ENCODE results near the gene ABCC3.
A peak's percentile ranks its signal among the peaks of the same experiment; 100 is the strongest.
"Not testable (repeated sequence)": the region's sequence is repeated elsewhere in the genome, so short reads cannot be mapped to it uniquely, and the experiment has no call there.

ABCC3 gene

DNA sequence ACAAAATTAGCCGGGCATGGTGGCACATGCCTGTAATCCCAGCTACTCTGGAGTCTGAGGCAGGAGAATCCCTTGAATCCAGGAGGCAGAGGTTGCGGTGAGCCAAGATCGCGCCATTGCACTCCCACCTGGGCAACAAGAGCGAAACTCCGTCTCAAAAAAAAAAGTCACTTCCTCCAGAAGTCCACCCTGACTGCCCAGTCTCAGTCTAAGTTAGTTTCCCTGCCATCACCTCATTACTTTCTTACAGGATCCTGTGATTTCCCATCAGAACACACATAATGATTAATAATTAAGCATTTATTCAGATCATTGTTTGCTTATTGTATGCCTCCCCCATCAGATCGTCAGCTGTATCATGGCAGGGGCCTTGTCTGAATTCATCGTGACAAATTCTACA lies 31.6 kb downstream of the ABCC3 start:
- DNase-seq (ENCODE audit: low read depth, low spot score): no peak

DNA sequence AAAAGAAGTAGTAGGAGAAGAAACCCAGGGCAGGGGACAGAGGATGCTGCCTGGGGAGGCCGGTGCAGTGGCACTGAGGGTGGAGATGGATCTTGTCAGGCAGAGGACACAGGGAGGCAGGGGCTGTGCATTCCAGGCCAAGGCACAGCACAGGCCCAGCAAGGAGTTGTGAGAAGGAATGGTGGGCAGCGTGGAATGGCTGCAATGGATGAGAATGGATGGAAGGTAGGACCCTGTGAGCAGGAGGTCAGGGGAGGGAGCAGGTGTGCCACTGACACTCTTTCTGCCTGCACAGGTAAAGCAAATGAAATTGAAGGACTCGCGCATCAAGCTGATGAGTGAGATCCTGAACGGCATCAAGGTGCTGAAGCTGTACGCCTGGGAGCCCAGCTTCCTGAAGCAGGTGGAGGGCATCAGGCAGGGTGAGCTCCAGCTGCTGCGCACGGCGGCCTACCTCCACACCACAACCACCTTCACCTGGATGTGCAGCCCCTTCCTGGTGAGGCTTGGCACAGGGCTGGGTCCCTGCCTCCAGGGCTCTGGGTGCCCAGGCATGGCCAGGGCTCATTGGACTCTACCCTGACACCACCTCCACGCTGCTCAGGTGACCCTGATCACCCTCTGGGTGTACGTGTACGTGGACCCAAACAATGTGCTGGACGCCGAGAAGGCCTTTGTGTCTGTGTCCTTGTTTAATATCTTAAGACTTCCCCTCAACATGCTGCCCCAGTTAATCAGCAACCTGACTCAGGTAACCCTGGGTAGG lies 32.8 kb downstream of the ABCC3 start:
- no peak for DNase-seq (ENCODE audit: low read depth, low spot score)

DNA sequence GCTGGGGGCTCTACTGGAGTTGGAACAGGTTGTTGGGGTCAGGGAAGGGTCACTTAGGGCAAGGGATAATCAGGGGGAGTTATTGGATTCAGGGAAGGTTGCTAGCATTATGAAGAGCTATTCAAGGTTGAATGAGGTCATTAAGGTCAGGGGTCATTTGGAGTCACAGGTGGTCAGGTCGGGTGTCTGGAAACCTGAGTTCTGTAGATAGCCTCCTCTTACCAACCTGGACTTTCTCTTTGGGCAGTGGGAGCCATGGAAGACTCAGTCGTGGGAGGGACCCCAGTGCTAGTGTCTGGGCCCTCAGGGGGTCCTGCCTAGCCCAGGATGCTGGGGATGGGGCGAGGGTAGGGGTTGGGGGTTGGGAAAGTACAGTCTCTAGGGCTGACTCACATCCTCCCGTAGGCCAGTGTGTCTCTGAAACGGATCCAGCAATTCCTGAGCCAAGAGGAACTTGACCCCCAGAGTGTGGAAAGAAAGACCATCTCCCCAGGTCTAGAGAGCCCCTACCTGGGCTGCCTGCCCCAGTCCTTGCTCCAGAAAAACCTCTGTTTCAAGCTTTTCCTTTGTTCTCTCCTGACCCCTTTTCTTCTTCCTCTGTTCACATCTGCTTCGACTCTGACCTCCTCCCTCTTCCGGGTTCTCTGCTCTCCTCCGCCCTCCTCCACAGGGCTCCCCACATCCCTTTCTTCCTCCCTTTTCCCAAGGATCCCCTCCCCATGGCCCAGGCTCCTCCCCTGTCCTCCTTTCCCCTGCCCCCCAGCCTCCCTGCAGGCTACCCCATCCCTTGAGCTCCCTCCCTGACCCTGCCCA lies 33.5 kb downstream of the ABCC3 start:
- DNase-seq (ENCODE audit: low read depth, low spot score): peak; percentile 41

DNA sequence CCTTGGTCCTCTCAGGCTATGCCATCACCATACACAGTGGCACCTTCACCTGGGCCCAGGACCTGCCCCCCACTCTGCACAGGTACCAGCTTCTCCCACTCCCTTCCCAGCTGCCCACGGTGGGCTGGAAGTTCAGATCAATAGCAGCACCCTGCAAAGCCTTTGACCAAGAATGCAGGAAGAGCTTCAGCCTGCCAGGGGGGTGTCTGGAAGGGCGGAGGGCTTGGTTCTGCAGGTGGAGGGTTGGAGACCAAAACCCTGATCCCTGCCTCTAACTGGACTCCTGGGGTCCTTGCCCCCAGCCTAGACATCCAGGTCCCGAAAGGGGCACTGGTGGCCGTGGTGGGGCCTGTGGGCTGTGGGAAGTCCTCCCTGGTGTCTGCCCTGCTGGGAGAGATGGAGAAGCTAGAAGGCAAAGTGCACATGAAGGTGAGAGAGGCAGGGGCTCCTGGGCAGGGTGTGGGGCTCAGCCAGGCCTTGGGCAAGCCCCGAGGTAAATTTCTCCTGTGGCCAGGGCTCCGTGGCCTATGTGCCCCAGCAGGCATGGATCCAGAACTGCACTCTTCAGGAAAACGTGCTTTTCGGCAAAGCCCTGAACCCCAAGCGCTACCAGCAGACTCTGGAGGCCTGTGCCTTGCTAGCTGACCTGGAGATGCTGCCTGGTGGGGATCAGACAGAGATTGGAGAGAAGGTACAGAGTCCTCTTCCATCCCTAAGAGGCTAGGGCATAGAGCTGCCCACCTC lies 34.3 kb downstream of the ABCC3 start:
- no peak for DNase-seq (ENCODE audit: low read depth, low spot score)

DNA sequence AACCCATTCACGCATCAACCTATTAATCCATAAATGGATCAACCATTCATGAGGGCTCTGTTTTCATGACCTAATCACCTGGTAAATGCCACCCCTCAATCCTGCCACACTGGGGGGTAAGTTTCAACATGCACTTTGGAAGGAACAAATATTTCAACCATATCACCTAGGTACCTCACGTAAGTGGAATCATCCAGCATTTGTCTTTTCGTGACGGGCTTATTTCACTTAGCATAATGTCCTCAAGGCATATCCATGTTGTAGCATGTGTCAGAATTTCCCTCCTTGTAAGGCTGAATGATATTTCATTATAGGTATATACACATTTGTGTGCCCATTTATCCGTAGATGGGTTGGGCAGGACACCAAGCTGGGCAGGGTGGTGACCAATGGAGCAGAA lies 37.4 kb downstream of the ABCC3 start:
- no peak for DNase-seq (ENCODE audit: low read depth, low spot score)

DNA sequence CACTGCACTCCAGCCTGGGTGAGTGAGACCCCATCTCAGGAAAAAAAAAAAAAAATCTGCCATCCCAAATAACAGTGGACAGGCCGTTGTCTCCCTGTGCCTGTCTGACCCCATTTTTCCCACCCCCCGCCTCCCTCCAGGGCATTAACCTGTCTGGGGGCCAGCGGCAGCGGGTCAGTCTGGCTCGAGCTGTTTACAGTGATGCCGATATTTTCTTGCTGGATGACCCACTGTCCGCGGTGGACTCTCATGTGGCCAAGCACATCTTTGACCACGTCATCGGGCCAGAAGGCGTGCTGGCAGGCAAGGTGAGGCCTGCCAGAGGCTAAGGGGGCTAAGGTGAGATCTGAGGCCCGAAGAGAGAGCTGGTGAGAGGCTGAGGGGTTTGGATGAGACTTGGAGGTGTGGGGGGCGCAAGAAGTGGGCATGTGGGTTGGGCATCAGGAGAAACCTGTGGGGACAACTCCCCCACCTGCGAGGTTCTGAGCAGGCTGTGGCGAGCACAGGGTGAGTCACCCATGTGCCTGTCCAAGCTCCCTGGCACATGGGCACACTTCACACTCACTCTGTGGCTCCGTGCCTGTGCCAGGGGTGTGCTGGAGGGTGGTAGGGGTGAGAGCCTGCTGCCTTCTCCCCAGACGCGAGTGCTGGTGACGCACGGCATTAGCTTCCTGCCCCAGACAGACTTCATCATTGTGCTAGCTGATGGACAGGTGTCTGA lies 38.3 kb downstream of the ABCC3 start:
- DNase-seq (ENCODE audit: low read depth, low spot score): peak; percentile 42

DNA sequence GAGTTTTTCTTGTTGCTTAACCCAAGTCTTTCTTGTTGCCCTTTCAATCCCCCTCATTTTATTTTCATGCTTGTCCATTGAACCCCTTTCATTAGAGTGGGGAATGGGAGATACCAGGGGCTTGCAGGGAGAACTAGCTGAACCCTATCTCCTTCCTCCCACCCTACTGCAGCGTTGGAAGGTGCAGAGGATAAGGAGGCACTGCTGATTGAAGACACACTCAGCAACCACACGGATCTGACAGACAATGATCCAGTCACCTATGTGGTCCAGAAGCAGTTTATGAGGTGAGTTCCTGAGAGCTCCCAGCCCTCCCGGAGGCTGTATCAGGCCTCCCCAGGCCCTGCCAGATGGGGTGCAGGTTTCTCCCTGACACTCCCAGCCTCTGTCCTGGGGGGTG lies 40.5 kb downstream of the ABCC3 start:
- DNase-seq (ENCODE audit: low read depth, low spot score): no peak

DNA sequence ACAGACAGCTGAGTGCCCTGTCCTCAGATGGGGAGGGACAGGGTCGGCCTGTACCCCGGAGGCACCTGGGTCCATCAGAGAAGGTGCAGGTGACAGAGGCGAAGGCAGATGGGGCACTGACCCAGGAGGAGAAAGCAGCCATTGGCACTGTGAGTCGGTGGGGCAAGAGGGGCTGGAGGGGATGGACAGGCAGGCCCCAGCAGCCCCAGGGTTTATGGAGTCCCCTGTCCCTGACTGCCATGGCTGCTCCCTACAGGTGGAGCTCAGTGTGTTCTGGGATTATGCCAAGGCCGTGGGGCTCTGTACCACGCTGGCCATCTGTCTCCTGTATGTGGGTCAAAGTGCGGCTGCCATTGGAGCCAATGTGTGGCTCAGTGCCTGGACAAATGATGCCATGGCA lies 40.9 kb downstream of the ABCC3 start:
- no peak for DNase-seq (ENCODE audit: low read depth, low spot score)

DNA sequence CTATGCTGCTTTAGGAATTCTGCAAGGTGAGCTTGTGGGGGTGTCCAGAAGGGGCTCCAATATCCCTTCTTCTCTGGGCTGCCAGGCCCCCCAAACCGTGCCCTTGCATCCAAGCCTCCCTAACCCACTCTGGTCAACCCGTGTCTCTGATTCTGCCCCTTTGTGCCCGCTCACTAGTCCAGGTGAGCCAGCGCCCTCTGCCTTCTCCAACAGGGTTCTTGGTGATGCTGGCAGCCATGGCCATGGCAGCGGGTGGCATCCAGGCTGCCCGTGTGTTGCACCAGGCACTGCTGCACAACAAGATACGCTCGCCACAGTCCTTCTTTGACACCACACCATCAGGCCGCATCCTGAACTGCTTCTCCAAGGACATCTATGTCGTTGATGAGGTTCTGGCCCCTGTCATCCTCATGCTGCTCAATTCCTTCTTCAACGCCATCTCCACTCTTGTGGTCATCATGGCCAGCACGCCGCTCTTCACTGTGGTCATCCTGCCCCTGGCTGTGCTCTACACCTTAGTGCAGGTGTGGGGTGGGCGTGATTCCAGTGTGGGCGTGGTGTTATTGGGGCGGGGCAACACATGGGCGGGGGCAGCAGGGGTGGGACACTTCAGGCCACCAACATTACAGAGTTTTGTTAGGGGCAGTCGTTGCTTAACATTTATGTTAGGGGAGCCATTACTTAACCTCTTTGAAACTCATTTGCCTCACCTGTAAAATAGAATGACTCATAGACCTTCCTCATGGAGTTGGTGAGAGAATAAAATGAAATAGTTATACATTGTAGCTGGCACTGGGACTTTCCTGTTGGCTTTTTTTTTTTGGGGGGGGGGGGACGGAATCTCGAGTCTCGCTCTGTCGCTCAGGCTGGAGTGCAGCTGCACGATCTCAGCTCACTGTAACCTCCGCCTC lies 41.6 kb downstream of the ABCC3 start:
- DNase-seq (ENCODE audit: low read depth, low spot score): no peak

DNA sequence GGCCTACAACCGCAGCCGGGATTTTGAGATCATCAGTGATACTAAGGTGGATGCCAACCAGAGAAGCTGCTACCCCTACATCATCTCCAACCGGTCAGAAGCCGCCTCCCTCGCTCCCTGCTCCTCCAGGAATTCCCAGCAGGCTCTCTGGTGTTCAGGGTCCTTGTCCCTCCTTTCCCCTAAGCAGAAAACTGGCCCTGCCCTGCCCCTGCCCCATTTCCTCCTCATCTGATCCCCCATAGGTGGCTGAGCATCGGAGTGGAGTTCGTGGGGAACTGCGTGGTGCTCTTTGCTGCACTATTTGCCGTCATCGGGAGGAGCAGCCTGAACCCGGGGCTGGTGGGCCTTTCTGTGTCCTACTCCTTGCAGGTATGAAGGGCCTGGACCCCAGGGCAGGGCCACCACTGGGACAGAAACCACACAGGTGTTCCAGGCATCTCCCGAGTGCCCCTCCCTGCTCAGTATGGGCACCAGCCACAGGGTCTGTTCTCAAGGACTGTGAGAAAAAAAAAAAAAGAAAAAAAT lies 43.2 kb downstream of the ABCC3 start:
- DNase-seq (ENCODE audit: low read depth, low spot score): no peak

DNA sequence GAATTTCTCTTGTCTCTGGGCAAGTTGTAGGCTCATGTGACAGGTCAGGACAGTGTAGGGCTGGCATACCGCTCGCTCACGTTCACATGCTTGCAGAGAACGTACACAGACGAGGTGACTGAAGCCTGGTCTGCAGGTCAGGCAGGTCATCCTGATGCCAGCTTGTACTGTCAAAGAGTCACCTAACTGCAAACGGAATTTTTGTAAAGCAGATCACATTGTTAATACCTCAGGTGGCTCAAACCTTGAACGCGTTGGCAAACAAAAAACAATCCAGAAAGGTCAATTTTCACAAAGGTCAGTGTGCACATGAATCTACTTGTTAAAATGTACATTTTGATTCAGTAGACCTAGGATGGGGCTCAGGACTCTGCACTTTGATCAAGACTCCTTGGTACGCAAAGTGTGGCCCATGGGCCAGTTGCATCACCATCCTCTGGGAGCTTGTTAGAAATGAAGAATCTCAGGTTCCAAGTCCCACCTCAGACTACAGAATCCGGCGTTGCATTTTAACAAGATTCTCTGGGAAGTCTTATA lies 44.4 kb downstream of the ABCC3 start:
- DNase-seq (ENCODE audit: low read depth, low spot score): no peak

DNA sequence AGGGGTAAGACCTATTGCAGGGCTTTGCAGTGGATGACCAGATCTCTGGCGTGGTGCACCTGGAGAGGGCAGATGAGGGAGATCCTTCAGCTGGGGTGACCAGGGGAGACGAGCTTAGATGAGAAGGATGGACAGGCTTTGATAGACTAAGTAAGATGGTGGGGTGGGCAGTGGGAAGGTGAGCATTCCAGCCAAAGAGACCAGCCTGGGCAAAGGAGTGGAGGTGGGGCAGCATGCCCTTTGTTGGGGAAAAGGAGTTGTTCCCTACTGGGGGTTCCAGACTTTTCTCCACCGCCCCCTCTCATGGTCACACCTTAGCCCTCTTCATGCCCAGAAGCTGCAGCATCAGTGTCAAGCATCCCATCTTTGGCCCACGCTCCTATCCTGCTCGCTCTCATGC lies 45.4 kb downstream of the ABCC3 start:
- no peak for DNase-seq (ENCODE audit: low read depth, low spot score)

DNA sequence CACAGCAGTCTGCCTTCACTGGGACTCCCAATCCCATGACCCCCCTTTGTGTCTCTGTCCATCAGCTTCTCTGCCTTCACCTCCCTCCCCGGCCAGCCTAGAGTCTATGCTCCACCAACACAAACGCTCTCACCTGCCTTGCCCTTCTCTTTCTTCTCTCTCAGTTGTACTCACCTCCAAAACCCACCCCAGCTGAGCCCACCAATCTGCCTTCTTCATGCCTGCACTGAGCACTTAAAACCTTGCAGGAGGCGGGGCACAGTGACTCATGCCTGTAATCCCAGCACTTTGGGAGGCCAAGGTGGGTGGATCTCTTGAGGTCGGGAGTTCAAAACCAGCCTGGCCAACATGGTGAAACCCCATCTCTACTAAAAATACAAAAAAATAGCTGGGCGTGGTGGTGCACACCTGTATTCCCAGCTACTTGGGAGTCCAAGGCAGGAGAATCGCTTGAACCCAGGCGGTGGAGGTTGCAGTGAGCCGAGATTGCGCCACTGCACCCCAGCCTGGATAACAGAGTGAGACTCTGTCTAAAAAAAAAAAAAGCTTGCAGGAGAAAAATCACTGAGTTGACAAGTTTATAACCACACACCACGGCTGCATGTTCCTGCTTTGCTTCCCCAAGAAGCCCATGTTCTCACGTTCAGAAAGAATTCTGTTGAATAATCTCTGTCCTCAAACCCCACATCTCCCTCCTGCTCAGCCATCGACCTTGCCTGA lies 46.0 kb downstream of the ABCC3 start:
- not testable (repeated sequence) for DNase-seq (ENCODE audit: low read depth, low spot score)

DNA sequence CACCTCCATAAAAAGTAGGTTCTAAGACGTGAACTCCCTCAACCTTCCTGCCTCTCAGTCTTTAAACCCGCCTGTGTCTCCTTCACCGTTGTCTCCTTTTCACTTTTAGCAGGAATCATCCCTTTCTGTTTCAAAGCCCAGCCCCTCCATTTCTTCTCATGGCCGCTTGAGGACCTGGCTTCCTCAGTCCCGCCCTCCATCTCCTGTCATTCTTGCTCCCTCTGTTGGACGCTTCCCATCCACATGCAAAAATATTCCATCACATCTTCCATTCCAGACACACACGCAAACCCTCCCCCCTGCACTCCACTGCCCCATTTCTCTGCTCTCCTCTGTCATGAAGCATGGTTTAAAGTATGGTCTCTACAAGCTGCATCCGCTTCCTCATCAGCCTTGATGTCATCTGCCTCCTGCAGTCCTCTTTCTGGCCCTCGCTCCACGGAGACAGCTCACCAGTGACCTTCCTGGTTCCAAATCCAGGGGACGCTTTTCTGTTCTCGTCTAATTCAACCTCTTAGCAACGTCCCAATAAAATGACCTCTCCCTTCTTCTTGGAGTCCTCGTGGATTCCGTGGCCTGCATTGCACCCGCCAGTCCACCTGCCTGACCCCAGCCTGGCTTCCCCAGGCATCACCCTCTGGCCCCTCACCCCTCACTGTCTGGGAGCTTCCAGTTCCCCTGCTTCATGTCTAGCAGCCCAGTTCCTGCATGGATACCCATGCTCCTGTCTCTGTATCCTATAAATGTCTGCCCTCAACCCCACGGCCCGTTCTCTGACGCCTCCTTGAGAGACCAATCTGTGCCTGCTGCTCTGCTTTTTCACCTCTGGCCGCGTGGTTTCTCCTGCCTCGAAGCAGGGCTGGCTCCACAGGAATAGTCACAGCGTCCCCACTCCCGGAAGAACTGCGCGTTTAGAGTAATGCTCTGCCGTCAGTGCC lies 46.9 kb downstream of the ABCC3 start:
- peak; percentile 82 for DNase-seq (ENCODE audit: low read depth, low spot score)

DNA sequence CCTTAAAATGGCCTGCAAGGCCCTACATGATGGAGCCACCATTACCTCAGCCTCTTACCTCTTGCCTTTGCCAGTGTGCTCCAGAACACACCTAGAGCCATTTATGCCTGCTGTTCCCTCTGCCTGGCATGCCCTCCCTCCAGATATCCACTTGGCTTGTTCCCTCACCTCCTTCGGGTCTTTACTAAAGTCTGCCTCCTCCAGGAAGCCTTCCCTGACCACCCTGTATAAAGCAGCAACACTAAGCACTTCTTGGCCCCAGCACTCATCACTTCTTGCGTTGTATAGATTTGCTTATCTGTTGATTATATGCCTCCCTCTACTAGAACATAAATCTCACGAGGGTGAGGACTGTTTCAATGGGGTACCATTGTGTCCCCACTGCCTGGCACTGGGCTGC lies 47.8 kb downstream of the ABCC3 start:
- DNase-seq (ENCODE audit: low read depth, low spot score): no peak

DNA sequence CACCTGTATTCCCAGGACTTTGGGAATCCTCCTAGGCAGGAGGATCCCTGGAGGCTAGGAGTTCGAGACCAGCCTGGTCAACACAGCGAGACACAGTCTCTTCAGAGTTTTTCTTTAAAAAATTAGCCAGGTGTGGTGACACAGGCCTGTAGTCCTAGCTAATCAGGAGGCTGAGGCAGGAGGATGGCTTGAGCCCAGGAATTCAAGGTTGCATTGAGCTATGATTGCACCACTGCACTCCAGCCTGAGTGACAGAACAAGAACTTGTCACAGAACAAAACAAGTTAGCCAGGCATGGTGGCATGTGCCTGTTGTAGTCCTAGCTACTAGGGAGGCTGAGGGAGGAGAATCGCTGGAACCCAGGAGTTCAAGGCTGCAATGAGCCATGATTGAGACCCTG lies 48.3 kb downstream of the ABCC3 start:
- DNase-seq (ENCODE audit: low read depth, low spot score): no peak

DNA sequence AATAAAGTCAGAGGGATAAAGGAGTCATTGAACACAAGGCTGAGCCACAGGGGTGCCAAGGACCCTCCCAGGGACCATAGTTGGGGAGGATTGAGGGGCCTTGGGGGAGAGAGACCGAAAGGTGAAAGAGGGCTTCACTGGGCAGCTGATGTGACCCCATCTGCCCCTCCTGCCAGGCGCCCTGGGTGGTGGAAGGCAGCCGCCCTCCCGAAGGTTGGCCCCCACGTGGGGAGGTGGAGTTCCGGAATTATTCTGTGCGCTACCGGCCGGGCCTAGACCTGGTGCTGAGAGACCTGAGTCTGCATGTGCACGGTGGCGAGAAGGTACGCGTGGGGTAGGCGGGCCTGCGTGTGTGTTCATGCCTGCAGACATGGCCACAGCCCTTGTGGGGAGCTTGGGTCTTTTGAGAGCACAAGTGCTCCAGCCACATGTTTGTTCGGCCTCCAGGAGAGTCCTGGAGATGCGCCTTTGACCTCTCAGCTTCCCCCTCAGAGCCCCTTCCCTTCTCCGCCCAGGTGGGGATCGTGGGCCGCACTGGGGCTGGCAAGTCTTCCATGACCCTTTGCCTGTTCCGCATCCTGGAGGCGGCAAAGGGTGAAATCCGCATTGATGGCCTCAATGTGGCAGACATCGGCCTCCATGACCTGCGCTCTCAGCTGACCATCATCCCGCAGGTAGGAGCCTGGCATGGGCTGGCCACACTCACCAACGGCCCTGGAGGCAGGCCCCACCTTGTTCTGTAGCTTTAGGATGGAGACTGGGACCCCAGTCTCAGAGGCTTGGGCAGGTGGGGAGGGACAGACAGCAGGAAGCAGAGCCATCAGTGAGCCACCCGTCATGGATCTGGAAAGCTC lies 49.0 kb downstream of the ABCC3 start:
- no peak for DNase-seq (ENCODE audit: low read depth, low spot score)

DNA sequence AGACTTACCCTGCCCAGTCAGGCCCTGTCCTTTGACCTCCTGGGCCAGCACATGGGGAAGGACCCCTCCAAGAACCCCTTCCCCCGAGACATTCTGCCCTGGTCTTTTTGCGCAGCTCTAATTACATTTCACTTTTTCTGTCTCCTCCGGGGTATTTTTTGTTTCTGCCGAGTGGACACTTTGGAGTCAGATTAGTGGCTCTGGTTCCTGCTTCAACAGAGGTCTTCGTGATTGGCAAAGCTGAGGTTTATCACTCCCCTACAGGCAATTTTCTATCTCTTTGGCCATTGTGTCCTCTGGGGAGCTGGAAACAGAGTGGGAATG lies 49.6 kb downstream of the ABCC3 start:
- no peak for DNase-seq (ENCODE audit: low read depth, low spot score)
